ENCODE data around the gene TFG.

Gene TFG

GRCh38 chr3:100754563-100755334 lies 45.5 kb downstream of the TFG start:
- DNase-seq (ENCODE audit: low read depth in 2 of 3, low spot score in 2 of 3): no peak

- no peak for DNase-seq (ENCODE audit: low read depth in 2 of 3, low spot score in 2 of 3)
These were observed 47.1 kb downstream of the TFG start for GRCh38 chr3:100756441-100756840.

- no peak for DNase-seq (ENCODE audit: low read depth in 2 of 3, low spot score in 2 of 3)
These were observed 49.9 kb downstream of the TFG start for GRCh38 chr3:100759159-100759558.

- DNase-seq (ENCODE audit: low read depth in 2 of 3, low spot score in 2 of 3): no peak
These were observed 50.7 kb downstream of the TFG start for GRCh38 chr3:100759950-100760349.

- no peak for DNase-seq (ENCODE audit: low read depth in 2 of 3, low spot score in 2 of 3)
These were observed 51.1 kb downstream of the TFG start for GRCh38 chr3:100760377-100760776.

- DNase-seq (ENCODE audit: low read depth in 2 of 3, low spot score in 2 of 3): no peak
These were observed 52.1 kb downstream of the TFG start for GRCh38 chr3:100761211-100761942.

- no peak for DNase-seq (ENCODE audit: low read depth in 2 of 3, low spot score in 2 of 3)
These were observed 52.7 kb downstream of the TFG start for GRCh38 chr3:100761951-100762350.

GRCh38 chr3:100765437-100765975 lies 56.2 kb downstream of the TFG start:
- no peak for DNase-seq (ENCODE audit: low read depth in 2 of 3, low spot score in 2 of 3)

- DNase-seq (ENCODE audit: low read depth in 2 of 3, low spot score in 2 of 3): no peak
These were observed 56.8 kb downstream of the TFG start for GRCh38 chr3:100766069-100766468.

- no peak for DNase-seq (ENCODE audit: low read depth in 2 of 3, low spot score in 2 of 3)
These were observed 60.4 kb downstream of the TFG start for GRCh38 chr3:100769693-100770092.

GRCh38 chr3:100775226-100775625 lies 65.9 kb downstream of the TFG start:
- DNase-seq (ENCODE audit: low read depth in 2 of 3, low spot score in 2 of 3): no peak

- DNase-seq (ENCODE audit: low read depth in 2 of 3, low spot score in 2 of 3): no peak
These were observed 66.4 kb downstream of the TFG start for GRCh38 chr3:100775669-100776068.

- no peak for DNase-seq (ENCODE audit: low read depth in 2 of 3, low spot score in 2 of 3)
These were observed 66.9 kb downstream of the TFG start for GRCh38 chr3:100776097-100776729.

- no peak for DNase-seq (ENCODE audit: low read depth in 2 of 3, low spot score in 2 of 3)
These were observed 67.5 kb downstream of the TFG start for GRCh38 chr3:100776746-100777145.

GRCh38 chr3:100777271-100777670 lies 68.0 kb downstream of the TFG start:
- no peak for DNase-seq (ENCODE audit: low read depth in 2 of 3, low spot score in 2 of 3)

- no peak for DNase-seq (ENCODE audit: low read depth in 2 of 3, low spot score in 2 of 3)
These were observed 70.2 kb downstream of the TFG start for GRCh38 chr3:100779480-100779879.

- no peak for DNase-seq (ENCODE audit: low read depth in 2 of 3, low spot score in 2 of 3)
These were observed 70.9 kb downstream of the TFG start for GRCh38 chr3:100780071-100780622.

- no peak for DNase-seq (ENCODE audit: low read depth in 2 of 3, low spot score in 2 of 3)
These were observed 72.0 kb downstream of the TFG start for GRCh38 chr3:100781301-100781700.

- no peak for DNase-seq (ENCODE audit: low read depth in 2 of 3, low spot score in 2 of 3)
These were observed 73.1 kb downstream of the TFG start for GRCh38 chr3:100782348-100782747.

- no peak for DNase-seq (ENCODE audit: low read depth in 2 of 3, low spot score in 2 of 3)
These were observed 73.6 kb downstream of the TFG start for GRCh38 chr3:100782906-100783305.

- DNase-seq (ENCODE audit: low read depth in 2 of 3, low spot score in 2 of 3): no peak
These were observed 74.3 kb downstream of the TFG start for GRCh38 chr3:100783619-100784018.

- no peak for DNase-seq (ENCODE audit: low read depth in 2 of 3, low spot score in 2 of 3)
These were observed 80.3 kb downstream of the TFG start for GRCh38 chr3:100789579-100789978.

Data from activated CD8-positive, alpha-beta memory T cell treated with anti-CD3 and anti-CD28 coated beads for 48 hours (primary cell).